HUDEP-2 (cell line): ENCODE measurements around the gene SLC1A7.
"Not testable (repeated sequence)": the region's sequence is repeated elsewhere in the genome, so short reads cannot be mapped to it uniquely, and the experiment has no call there.

Source experiments
- DNase-seq, 76 experiments: peaks; one replicate each; lab custom pipeline; 2025; ENCODE audit not compliant: unreplicated experiment in 76 of 76; lab: John Stamatoyannopoulos, UW

SLC1A7 gene

GRCh38 chr1:53142226-53142853 is at the start of gene SLC1A7:
SLC1A7 (minus strand) TSS chr1:53142638; CDS start chr1:53142449, 189 bp downstream.
- DNase-seq, result no peak

GRCh38 chr1:53190210-53190611 is 47.8 kb upstream of the SLC1A7 start:
- DNase-seq, result no peak

DNA sequence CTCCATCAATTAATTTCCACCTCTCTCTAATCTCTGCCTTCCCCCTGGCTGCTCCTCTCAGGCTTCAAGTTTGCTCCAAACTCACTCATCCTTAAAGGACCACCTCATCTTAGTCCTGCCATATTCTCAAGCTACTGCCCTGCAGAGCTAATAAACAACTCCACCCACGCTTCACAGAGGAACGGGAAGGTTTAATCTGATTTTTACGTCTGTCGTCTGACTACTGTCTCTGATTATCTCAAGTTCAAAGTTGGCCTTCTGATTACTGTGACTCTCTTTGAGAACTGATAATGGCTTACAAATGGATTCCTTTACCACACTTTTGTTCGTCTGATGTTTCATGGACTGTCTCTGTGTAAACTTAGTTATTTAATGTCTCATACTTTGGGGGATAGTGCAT is 46.6 kb upstream of the SLC1A7 start:
- peak in 22 of 76 experiments; percentile 3 to 46 (median 14) for DNase-seq

DNA sequence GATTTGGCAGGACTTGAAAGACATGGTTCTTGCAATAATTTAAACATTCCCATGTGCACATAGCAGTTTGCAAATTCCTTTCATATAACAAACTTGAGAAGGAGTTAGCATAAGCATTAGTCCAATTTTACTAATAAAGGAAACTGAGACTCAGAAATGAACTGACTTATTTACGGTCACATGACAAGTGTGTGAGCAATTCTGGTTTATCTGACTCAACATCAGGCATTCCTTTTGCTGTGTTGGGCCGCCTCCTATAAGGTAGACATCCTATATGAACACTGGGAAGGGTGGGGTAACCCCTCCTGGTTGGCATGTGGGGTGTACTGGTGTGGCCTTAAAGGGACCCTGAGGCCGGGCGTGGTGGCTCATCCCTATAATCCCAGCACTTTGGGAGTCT is 45.7 kb upstream of the SLC1A7 start:
- DNase-seq, result no peak

DNA sequence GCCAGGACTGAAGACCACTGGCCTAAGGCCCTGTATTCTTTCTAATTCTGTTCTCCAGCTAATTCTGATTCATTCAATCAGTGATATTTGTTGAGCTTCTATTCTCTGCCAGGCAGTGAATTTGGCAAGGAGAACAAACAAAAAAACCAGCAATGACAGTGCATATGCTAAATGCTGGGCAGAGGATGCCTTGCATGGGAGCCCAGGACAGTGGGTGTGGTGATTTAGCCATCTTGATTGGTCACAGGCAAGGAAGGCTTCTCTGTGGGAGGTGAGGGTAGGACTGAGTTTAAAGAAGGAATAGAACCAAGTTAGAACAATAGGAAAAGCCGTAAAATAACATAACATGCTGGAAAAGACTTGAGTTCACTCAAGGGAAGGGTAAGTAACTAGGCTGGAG is 45.0 kb upstream of the SLC1A7 start:
- peak in 2 of 76 experiments; percentile 3 to 27 for DNase-seq

- DNase-seq, result no peak
Measured at GRCh38 chr1:53186533-53186932, 44.1 kb upstream of the SLC1A7 start.

GRCh38 chr1:53185955-53186297 is 43.5 kb upstream of the SLC1A7 start:
- DNase-seq, result not testable (repeated sequence)

- DNase-seq, result peak in 53 of 76 experiments; percentile 10 to 72 (median 31)
Measured at GRCh38 chr1:53183095-53183990, 40.9 kb upstream of the SLC1A7 start.

- no peak for DNase-seq
Measured at GRCh38 chr1:53182716-53183094, 40.3 kb upstream of the SLC1A7 start.

DNA sequence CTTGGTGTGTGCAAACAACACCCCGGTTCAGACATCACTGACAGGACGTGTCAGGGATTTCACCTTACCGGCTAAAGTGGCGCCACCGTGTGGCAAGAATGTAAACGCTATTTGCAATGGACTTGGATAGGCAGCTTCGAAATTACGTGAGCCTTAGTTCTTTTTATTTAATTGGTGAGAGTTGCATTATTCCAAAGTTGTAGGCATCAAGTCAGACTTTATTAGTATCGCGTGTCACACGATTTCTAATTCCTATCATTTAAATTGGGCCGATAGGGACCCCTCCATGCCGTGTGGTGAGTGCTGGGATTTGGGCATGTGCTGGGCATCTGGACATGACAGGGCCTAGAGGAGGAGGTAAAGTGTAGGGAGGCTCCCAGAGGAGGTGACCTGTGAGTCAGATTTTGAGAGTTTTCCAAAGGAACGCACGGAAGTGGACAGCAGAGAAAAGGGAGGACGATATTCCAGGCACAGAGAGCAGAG is 39.7 kb upstream of the SLC1A7 start:
- DNase-seq, result peak in 66 of 76 experiments; percentile 4 to 79 (median 54)

DNA sequence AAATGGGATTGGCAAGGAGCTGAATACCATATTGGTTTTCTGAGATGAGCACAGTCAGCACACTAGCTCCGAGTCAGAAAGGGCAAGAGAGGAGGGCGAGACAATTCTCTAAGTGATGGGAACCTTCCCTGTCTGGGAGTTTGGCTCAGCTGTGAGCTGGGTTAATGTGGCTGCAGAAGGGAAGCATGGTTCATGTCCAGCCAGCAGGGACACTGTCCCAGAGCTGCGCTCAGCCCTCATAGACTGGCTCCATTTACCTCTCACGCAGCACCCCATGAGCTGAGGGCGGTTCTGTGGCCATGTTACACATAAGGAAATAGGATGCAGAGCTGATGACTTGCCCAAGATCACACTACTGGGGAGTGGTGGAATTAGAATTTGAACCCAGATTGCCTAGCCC is 38.5 kb upstream of the SLC1A7 start:
- DNase-seq, result no peak

DNA sequence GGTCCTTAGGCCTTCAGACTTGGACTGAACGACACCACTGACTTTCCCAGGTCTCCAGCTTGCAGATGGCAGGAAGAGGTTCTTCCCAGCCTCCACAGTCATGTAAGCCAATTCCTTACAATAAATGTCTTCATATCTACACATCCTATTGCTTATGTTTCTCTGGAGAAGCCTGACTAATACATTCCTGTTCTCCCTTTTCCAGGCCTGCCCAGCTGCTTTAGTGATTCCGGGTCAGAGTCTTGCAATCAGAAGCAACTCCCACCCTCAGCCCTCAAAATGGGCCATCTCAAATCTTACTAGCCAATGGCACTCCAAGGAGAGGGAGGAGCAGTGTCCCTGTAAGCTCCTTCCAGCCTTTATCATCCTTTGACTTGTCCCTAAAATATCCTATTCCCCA is 37.8 kb upstream of the SLC1A7 start:
- DNase-seq, result no peak

- DNase-seq, result no peak
Measured at GRCh38 chr1:53176452-53177208, 34.2 kb upstream of the SLC1A7 start.

DNA sequence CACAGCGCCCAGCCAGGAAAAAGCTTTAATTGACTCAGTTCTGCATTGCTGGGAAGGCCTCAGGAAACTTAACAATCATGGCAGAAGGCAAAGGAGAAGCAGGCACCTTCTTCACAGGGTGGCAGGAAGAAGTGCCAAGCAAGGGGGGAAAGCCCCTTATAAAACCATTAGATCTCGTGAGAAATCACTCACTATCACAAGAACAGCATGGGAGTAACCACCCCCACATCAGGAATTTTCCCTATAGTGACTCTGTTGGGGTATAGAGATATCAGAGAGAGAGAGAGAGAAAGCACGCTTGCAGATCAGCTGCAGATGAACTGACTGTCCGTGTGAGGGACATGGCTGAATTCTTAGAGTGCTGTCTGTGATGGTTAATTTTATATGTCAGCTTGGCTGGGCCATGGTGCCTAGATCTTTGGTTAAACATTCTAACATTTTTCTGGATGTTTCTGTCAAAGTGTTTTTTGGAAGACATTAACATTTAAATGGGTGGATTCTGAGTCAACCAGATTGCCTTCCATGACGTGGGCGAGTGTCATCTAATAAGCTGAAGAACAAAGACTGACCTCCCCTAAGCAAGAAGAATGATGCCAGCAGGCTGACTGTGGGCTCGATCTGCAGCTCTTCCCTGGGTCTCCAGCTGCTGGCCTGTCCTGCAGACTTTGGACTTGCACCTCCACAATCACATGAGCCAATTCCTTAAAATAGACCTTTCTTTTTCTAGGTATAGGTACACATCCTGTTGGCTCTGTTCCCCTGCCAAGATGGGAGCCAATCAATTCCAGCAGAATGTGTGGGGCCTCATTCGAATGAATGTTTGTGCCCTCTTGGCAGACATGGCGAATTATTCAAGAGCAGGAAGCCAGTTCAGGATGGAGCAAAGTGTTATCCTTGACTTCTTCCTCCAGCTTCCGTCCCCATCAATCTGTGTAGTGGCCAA is 32.8 kb upstream of the SLC1A7 start:
- DNase-seq, result no peak

- DNase-seq, result peak in 1 of 76 experiments; percentile 3
Measured at GRCh38 chr1:53172426-53173128, 30.1 kb upstream of the SLC1A7 start.

DNA sequence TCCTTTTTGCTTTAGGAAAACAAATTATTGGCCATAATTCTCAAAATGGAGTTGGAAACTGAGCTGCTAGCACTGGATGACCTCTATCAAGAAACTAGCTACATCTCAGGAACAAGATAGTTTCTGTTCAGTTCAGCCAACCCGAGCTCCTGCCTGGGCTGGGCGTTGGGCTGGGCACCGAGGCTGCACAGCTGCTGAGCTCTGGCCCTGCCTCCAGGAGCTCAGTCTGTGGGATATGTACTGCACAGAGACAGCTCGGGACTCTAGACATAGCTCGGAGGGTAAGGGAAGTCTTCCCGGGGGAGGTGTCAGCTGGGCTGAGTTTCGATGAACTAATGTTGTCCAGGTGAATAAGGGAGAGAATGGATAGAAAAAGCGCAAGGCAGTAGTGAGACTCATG is 24.5 kb upstream of the SLC1A7 start:
- no peak for DNase-seq

DNA sequence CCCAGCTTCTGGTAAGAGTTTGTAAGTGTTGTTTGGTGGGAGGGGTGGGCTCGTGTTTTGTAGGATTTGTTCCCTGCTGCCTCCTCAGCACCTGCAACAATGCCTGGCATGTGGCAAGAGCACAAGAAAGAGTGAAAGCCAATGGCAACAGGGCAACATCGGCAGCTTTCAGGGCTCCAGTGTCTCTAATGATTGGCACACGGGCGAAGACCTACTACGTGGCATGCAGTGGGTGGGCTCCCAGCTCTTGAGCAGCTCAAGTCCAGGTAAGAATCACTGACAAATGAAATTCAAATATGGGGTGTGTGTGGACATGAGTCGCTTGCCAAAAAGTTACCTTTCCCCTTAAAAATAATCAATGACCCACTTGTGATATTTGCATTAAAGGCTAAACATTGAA is 23.9 kb upstream of the SLC1A7 start:
- no peak for DNase-seq

GRCh38 chr1:53165408-53165961 is 23.0 kb upstream of the SLC1A7 start:
- no peak for DNase-seq

GRCh38 chr1:53163291-53163768 is 20.9 kb upstream of the SLC1A7 start:
- DNase-seq, result no peak
